Right atrium auricular region (tissue), 2 donors: ENCODE results near the gene LRRC23. TPM values are rescaled to one million over a fixed set of nuclear protein-coding genes. Genes with fewer than 3 reads are reported as not detected.
"Not testable (repeated sequence)": the region's sequence is repeated elsewhere in the genome, so short reads cannot be mapped to it uniquely, and the experiment has no call there.

Experiments used
- DNase-seq: peaks from one replicate; pipeline ENCODE4 v3.0.0-alpha.2; 2019; ENCODE audit warnings: low spot score
- H3K27ac ChIP-seq, 2 donors: fragments of 200-600 bp; sonication (generic); 1 replicate in 1 of 2; 2 replicates in 1 of 2; pipeline ENCODE4 v1.5.1; 2016 to 2019
- H3K27me3 ChIP-seq, 2 donors: fragments of 200-600 bp; sonication (generic); one replicate each; pipeline versions ENCODE4 v1.5.1 to v1.6.0; 2017 to 2019
- H3K36me3 ChIP-seq: fragments of 200-600 bp; sonication (generic); one replicate; pipeline ENCODE4 v1.5.1; 2016
- H3K4me1 ChIP-seq, 2 donors: fragments of 200-600 bp; sonication (generic); one replicate each; pipeline versions ENCODE4 v1.5.1 to v1.6.0; 2017 to 2019
- H3K4me3 ChIP-seq, 2 donors: fragments of 200-600 bp; sonication (generic); 1 replicate in 1 of 2; 2 replicates in 1 of 2; pipeline ENCODE4 v1.5.1; 2017 to 2019; ENCODE audit warnings: mild to moderate bottlenecking in 1 of 2, moderate library complexity in 1 of 2
- H3K9me3 ChIP-seq, 2 donors: fragments of 200-600 bp; sonication (generic); one replicate each; pipeline ENCODE4 v1.5.1; 2019
- total RNA-seq, 2 donors: library from RNA; depleted of rRNA; stranded (reverse); fragments of >200 nt; gene quantifications; one replicate each; pipeline ENCODE4 v1.1.0, GENCODE V29; 2016
- TF ChIP-seq, protein P1 (sequence below), 2 donors: fragments of 200-600 bp; sonication (generic); IDR thresholded peaks; one replicate each; pipeline ENCODE4 v1.5.1; 2019; ENCODE audit warnings: antibody characterized with exemption in 2 of 2

LRRC23 gene
- total RNA-seq, 2 donors from 2014 or later, result 8.4 to 15.6 TPM

- Histone ChIP-seq H3K36me3 (peaks cover 21% of the 10 kb centered on the region), H3K27ac (peak overlapping the region; percentile 77 to 86), H3K9me3 (no peaks in the 10 kb centered on the region), H3K4me3 (peak overlapping the region; percentile 62 to 68), H3K27me3 (no peaks in the 10 kb centered on the region), H3K4me1 (peaks cover 0 to 54% of the 10 kb centered on the region in 2 donors)
- TF ChIP-seq, protein P1, sequence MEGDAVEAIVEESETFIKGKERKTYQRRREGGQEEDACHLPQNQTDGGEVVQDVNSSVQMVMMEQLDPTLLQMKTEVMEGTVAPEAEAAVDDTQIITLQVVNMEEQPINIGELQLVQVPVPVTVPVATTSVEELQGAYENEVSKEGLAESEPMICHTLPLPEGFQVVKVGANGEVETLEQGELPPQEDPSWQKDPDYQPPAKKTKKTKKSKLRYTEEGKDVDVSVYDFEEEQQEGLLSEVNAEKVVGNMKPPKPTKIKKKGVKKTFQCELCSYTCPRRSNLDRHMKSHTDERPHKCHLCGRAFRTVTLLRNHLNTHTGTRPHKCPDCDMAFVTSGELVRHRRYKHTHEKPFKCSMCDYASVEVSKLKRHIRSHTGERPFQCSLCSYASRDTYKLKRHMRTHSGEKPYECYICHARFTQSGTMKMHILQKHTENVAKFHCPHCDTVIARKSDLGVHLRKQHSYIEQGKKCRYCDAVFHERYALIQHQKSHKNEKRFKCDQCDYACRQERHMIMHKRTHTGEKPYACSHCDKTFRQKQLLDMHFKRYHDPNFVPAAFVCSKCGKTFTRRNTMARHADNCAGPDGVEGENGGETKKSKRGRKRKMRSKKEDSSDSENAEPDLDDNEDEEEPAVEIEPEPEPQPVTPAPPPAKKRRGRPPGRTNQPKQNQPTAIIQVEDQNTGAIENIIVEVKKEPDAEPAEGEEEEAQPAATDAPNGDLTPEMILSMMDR (IDR thresholded peaks at IDR 0.05), result peak; percentile 86 to 96
- DNase-seq, result peak; percentile 83
These were observed 32.3 kb upstream of the LRRC23 start for GRCh38 chr12:6872073-6873048.

- TF ChIP-seq, protein P1 (IDR thresholded peaks at IDR 0.05), result peak in 1 of 2 donors; percentile 18
- Histone ChIP-seq H3K4me3 (peak within 1 kb of the TSS; percentile 62 to 68), H3K27ac (peak within 1 kb of the TSS; percentile 77 to 86), H3K36me3 (peaks cover 21% of the 10 kb centered on the region), H3K27me3 (no peaks in the 10 kb centered on the region), H3K9me3 (no peaks in the 10 kb centered on the region), H3K4me1 (peaks cover 0 to 52% of the 10 kb centered on the region in 2 donors)
- DNase-seq, result peak; percentile 94
These were observed 31.3 kb upstream of the LRRC23 start, which contains the start of gene SPSB2 for GRCh38 chr12:6873094-6874014. TSS of gene SPSB2 (minus strand) at chr12:6873303. CDS start at chr12:6872901, 402 bp downstream.

- not testable (repeated sequence) for H3K27me3 ChIP-seq, H3K9me3 ChIP-seq, DNase-seq
- peak overlapping the region; percentile 62 to 68 for H3K4me3 ChIP-seq
- peaks cover 21% of the 10 kb centered on the region for H3K36me3 ChIP-seq
- H3K4me1 ChIP-seq, result peaks cover 0 to 45% of the 10 kb centered on the region in 2 donors
- peak overlapping the region; percentile 77 to 86 for H3K27ac ChIP-seq
These were observed 30.6 kb upstream of the LRRC23 start for GRCh38 chr12:6874015-6874368.

DNA sequence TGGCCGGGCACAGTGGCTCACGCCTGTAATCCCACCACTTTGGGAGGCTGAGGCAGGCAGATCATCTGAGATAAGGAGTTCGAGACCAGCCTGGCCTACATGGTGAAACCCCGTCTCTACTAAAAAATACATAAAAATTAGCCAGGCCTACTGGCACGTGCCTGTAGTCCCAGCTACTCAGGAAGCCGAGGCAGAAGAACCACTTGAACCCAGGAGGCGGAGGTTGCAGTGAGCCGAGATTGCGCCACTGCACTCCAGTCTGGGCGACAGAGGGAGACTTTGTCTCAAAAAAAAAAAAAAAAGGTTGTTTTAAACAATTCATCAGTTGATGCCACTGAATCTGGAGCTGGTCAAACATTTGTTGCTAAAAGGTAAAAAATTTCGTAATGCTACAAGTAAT lies 24.8 kb upstream of the LRRC23 start:
- H3K27ac ChIP-seq, H3K27me3 ChIP-seq, H3K36me3 ChIP-seq, H3K4me1 ChIP-seq, DNase-seq, H3K4me3 ChIP-seq, H3K9me3 ChIP-seq: not testable (repeated sequence)

- Histone ChIP-seq H3K4me1 (no peaks in the 10 kb centered on the region), H3K36me3 (no peaks in the 10 kb centered on the region), H3K27ac (no peak overlapping the region), H3K27me3 (no peaks in the 10 kb centered on the region), H3K4me3 (no peak overlapping the region), H3K9me3 (no peaks in the 10 kb centered on the region)
- DNase-seq, result no peak
- TF ChIP-seq, protein P1 (IDR thresholded peaks at IDR 0.05), result no peak
These were observed 21.4 kb upstream of the LRRC23 start for GRCh38 chr12:6883252-6883651.

DNA sequence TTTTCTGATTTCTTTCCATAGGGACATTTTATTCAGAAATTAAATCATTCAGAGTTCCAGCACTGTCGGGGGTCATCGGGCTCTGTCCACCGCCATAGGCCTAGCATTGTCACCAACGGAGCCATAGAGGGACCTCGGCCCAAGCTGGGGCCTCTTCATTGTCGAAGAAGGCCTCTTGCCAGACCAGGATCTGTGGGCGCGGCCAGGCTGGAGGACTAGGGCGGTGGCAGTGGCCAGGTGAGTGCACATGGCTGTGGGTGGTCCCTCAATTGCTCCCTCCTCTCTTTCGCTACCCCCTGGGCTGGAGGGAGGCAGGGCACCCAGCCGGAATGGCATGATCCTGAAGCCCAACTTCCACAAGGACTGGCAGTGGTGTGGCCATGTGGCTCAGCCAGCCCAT lies 20.9 kb upstream of the LRRC23 start:
- TF ChIP-seq, protein P1 (IDR thresholded peaks at IDR 0.05), result no peak

More for the DNA sequence above, 20.9 kb upstream of the LRRC23 start:
- Histone ChIP-seq H3K4me3 (no peak overlapping the region), H3K27me3 (no peaks in the 10 kb centered on the region), H3K4me1 (no peaks in the 10 kb centered on the region), H3K36me3 (no peaks in the 10 kb centered on the region), H3K27ac (no peak overlapping the region), H3K9me3 (no peaks in the 10 kb centered on the region)
- DNase-seq, result no peak
